T follicular helper cell (primary cell): Measurements from ENCODE around the gene PLXNC1.

Source experiments
- DNase-seq: peaks from one replicate; pipeline ENCODE4 v3.0.0-alpha.2; 2020; ENCODE audit warnings: low read depth

The PLXNC1 gene

DNA sequence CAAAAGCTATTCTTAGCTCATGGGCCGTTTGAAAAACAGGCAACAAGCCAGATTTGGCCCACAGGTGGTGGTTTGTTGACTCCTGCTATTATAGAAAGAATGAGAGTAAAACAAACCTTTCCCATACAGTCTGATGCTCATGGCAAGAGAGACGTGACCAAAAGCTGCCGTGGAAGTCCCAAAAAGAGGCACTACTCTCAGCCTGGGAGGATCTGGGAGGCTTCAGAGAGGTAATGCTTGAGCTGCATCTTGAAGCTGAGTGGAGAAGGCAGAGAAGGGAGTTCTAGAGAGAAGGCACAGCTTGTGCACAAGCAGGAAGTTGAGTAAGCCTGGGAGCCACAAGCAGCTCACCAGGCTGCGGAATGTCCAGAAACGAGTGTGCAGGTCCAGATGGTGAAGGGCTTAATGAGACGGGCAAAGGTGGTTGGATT lies 9.6 kb downstream of the PLXNC1 start:
- no peak for DNase-seq

DNA sequence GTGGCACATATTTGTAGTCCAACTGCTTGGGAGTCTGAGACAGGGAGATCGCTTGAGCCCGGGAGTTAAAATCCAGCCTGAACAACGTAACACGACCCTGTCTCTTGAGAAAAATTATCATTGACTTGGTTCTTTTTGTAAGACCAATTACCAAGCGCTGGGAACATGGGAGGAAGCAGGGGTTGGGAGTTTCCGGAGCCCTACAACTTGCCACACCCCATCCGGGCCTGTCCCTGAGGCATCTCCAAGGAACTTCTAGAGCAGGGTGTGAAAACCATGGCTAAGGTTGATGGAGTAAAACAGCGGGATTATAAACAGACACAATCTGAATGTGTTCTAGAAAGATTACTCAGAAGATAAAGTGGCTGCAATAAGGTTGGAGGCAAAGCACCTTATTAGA lies 10.3 kb downstream of the PLXNC1 start:
- no peak for DNase-seq

DNA sequence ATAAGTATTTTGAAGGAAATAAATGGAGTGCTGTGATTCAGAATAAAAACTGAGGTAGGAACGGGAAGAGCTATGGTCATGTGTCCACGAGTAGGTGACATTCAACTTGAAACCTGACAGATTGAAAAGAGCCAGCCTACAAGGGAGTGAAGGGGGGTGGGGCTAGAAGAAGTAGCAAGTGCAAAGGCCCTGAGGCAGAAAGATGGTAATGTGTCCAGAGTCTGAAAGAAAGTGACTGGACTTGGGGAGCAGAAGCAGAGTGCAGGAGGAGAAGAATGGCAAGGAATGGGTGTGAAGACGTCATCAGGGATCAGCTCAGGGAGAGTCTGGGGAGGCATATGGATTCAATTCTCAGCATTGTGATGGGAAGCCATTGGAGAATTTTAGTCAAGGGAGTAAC lies 13.7 kb downstream of the PLXNC1 start:
- DNase-seq = no peak

DNA sequence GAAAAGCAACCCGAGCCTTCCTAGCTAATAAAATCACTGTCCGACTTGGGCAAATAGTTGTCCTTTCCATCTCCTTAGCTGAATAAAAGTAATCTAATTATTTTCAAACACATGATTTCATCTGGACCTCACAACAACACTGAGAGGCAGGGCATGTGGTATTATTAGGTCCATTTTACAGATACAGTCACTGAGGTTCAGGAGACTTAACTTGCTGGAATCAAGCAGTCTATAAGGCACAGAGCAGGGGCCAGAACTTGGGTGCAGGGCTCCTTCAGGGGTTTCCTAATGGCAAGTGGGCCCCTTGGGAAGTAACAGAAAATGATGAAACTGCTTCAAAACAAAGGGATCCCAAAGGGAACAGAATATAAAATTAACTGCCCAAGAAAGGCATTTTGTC lies 15.5 kb downstream of the PLXNC1 start:
- DNase-seq = no peak

DNA sequence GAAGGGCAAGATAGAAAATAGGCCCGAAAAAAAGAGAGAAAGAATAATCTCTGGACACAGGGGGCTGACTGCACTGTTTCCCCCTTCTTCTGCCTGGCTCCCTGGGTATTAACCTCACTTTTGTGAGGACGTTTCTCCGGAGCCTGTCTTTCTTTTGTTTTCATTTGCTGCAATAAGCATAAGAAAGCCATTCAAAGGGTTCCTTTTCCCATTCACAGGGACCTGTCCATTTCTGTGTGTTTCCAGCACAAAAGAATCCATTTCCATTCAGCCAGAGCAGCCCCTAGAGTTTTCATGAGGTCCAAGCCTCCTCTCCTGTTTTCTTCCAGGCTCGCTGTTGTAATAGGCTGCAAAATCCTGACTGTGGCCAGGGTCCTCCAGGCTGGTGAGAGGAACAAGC lies 16.8 kb downstream of the PLXNC1 start:
- DNase-seq = no peak

DNA sequence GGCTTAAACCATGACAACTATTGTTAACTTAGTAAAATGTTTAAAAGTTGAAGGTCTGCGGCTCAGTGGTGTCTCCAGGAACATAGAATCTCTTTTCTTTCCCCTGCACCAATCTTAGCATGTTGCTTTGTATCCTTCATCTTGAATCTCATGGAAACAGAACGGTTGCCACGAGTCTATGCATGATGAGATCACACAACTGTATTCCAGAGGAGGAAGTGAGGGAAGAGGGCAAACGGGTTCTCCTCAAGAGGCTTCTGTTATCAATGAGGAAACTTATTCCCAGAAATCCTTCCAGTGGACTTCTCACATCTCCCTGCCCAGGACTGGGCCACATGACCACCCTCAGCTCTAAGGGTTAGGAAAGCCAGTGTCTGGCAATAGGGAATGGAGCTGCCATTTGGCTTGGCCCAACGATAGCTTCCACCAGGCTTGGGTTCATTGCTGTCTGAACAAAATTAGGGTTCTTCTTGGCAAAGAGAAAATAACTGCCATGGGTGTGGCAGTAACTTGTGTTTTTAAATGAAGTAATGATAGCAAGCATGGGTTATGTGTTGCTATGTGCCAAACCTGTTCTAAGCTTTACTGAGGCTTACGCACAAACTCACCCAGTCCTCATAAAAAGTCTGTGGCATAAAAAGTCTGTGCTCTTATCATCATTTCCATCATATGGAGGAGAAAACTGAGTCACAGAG lies 17.4 kb downstream of the PLXNC1 start:
- DNase-seq = no peak

DNA sequence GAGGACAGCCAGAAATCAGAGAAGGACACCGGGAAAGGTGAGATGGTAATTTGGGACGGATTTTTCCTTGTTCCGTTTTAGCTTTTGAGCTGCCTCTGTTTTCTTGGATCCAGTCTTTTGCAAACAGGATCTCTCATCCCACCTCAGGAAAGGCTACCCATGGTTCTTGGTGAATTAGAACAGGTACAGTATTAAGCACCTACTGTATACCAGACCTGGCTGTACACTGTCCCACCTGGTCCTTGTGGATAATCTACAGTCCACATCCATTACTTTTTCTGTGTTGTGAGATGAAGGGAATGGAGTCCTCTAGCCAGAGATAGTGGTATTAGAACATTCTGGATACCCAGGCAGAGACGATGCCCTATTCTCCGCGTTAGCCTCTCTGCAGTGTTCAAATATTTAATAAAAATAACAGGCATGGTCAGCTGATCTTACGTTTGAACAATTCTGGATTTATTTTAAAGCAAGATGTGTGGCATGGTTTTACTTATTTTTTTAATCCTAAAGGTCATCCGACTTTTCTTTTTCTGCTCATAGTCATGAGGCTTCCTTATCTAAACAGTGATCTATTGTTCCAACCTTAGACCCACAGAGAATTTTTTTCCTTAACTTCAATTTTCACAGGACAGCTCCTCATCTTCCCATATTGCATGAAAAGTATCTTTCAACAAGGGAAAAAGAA lies 18.8 kb downstream of the PLXNC1 start:
- no peak for DNase-seq

DNA sequence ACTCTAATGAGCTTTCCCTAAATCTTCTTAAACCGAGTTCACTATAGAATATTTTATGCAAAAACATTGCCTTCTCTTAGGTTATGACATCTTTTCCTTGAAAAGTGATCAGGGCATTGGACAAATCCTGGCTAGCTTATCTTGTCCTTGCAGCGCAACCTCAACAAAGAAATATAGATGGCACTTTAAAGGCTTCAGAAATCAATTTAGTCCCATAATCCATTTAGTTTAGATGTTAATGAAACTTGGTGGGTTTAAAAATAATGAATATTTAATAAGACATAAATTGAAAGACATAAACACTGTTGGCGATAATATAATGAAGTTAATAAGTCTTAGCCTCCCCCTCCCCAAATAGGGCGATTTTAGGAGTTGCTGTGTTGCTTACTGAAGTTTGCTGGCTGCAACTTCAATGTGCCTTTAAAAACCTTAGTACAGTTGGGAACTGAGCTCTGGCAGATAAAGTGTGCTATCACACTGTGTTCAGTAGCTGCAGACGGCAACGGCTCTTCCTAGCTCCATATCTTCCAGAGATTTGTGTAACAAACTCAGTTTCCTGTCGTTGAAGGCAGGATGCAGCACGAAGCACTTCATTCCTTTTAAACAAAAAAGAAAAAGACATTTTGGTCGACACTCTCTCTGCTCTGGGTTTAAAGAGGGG lies 19.5 kb downstream of the PLXNC1 start:
- no peak for DNase-seq

DNA sequence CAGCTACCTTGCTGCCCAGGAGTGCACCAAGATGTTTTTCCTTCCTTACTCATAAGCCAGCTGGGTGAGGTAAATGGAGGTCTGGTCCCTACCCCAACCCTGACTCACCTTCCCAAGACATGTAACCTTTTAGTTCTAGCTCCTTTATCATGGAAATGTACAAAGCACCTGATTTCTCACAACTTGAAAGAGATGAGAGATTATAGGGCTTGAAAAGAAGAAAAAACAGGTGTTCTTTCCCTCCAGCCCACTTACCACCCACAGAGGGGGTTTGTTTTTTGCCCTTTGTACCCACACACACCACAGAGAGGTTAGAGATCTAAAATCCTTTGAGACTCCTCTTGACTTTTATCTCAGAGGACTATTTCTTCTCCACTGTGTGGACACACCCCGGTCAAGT lies 21.1 kb downstream of the PLXNC1 start:
- no peak for DNase-seq

DNA sequence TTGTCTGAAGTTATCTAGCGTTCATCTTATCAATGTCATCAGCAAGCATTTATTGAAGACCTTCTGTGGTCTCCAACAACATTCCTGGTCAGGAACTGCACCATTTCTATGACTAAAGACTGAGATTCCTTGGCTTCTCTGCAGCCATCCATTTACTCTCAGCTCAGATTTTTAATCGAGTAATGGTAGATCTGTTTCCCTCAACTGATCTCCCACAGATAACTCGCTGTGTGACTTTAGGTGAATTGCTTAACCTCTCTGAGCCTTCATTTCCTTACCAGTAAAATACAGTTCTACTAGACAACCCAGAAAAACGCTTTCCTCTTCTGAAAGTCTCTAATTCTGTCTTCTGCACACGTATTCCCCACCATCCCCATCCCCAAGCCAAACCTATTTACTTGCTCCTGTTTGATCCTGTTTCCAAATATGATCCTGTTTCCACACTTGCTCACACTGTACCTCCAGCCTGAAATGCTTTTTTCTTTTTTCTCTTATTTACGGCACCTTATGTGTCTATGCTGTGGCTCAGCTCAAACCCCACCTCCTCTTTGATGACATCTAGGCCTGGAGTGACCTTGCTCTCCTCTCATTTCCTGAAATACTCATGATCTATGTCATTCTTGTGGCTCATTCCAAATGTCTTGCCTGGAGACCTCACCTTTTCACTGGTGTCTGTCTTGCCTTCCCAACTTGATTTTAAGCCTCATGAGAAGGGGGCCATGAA lies 21.8 kb downstream of the PLXNC1 start:
- no peak for DNase-seq

DNA sequence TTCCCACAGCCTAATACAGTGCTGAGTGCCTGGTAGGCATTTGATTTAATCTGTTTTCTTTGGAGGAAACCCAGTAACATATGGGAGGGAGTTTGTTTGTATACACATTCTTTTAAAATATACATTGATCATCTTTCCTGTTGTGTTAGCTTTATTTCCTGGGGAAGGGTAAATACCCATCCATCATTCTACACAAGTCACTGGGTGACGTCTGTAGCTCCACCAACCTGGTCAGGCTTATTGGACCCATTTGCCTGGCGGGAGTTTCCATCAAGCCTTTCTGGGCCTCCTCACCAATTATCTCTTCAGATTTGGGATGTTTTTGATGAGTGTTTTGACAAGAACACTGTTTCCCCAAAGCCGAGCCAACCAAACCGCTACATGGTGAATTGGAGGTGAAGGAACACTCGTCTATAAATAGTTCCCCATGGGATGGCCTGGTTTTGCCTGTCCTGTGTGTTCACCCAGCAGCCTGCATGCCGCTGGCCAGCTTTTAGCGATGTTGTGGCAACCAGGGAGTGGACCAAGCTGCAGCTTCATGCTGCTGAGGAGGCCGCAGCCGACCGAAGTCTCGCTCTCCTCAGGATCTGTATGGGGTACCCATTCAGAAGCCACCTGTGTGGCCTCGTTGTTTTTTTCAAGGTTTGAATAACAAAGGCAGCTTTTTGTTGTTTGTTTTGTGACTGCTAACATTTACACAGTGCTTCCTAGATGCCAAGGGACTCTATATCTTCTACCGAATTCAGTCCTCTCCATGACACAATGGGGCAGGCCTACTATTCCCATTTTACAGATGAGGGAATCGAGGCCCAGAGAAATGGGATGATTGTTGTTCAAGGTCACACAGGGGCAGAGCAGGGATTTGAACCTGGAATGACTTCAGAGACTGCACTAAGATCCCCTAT lies 22.6 kb downstream of the PLXNC1 start:
- no peak for DNase-seq

DNA sequence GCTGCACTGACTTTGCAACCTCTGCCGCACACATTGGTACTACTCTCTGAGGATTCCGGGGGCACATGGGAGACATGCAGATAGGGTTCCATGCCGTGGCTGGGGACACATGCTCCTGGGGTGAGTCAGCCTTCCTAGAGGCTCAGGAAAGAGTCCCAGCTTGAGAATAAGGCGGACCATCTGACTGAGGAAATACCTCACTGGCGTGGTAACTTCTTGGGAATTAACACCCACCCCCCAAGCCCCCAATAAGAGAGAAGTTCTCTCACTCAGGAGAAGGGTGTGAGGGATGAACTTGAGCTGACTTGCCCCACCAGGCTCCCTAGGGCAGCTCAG lies 23.2 kb downstream of the PLXNC1 start:
- DNase-seq = no peak

DNA sequence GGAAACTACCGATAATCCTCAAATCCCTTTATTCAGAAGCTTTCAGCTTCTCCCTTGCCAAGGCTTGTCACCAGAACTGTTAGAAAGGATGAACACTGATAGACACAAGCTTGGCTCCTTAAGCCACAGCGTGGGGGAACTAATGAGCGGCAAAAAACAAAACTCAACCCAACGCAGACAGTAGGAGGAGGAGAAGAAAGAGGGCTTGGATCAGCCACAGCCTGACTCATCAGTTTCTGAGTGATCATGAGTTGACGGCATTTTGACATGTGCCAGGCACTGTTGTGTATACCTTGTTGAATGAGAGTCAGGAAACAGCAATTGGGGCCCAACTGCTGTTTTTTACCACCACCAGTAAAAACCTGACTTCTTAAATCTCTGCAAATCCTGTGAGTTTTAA lies 23.7 kb downstream of the PLXNC1 start:
- no peak for DNase-seq

DNA sequence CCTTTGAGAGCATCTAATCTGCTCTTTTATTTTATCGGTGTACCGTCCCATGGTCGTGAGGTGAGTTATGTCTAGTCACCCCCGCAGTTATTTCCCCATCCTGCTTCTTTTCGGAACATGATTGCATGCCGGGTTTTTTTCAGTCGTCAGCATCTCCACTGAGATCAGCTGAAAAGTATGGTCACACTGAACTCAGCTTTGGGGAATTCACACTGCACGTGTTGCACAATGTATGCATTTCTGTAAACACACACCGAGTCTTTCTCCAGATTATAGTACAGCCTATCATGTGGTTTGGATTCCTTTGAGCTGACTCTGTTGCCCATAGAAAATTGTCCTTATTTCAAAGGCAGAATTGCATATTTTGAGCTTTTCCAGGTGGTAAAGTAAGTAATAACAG lies 24.6 kb downstream of the PLXNC1 start:
- DNase-seq = no peak

DNA sequence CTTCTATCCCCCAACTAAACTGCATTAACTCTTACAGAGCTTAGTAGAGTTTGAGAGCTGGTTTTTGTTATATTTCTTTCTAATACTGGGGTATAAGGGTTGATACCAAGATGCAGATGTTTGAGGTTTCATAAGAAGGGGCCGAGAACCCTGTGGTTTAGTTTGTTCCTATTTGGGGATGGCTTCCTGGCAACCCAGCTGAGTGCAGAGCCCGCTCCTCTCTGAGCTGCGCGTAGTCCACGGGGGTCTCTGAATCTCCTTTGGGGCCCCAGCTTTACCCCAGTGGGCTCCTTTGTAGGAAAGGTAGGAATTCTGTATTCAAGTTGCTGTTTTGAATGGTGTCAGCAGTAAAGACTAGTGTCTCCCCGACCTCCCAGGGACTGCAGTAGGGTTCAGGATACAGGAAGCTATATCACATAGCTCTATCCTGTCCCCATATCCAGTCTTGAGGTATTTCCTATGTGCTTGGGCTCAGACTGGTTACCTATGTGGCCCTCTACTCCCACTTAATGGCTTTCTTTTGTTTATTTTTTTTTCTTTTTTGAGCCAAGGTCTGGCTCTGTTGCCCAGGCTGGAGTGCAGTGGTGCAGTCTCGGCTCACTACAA lies 25.4 kb downstream of the PLXNC1 start:
- no peak for DNase-seq

DNA sequence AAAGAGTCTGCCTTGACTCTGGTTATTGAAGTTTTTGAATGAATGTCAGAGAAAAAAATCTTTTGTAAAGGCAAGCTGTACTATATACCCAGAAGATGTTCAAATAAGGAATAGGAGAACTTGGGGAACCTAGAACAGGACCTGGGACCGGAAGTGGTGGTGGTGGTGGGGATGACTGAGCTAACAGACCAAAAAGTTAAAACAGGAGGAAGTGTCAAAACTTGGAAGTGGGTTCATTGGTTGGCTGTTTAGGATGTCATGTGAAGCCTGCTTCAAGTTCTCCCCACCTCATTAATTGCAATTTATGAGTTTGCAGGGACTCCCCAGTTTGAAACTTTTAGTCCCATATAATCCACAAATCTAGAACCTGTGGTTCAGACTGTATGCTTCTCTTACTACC lies 26.2 kb downstream of the PLXNC1 start:
- DNase-seq = no peak

DNA sequence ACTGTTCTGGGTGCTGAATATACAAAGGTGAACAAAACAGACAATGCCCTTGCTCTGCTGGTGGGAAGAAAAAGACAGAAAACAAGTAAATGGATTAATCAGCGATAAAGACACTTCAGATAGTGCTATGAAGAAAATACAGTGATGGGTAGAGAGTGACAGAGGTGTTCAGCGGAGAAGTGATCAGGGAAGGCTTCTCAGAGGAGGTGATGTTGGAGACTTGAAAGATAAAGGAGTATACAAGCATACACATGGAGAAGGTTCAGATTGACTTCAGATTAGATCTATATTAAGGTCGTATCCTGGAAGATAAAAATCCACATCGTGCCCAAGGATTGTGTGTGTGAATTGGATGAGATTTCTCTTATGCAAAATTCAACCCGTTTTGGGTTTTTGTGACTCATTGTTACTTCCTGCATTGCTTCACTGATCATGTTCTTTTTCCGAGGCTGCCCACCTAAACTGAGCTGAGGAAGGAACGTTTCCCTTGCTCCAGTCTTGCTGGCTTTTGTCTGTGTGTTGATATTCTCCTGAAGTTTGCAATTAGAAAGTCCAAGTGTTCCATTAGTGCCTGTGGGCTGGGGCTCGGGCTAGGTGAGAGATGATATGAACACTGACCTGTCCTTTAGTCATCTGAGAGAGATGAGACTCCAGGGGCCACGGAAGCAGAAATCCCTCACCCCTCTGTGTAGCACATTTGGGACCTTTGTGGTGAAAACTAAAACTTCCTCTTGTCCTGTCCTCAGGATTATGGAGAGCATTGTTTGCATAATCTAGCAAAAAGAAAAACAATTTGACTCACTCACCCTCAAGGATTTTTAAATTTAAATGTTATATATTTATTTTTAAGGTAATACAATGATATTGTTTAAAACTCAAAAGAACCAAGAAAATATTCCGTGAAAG lies 27.6 kb downstream of the PLXNC1 start:
- DNase-seq = no peak

DNA sequence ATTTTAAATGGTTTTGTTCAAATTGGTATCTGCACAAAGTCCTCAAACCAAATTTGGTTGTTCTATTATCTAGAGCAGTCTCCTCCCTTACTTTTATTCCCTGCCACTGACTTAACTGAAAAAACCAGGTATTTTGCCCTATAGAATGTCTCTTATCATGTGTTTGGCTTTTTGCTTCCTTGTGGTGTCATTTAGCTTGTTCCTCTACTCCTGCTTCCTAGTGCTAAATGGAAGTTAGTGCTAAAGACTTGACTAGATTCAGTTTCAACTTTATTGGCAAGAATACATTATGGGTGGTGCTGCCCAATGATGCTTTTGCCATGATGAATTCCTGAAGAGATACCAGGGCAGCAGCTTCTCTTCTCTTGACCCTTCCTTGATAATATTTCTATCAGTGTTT lies 29.7 kb downstream of the PLXNC1 start:
- no peak for DNase-seq

DNA sequence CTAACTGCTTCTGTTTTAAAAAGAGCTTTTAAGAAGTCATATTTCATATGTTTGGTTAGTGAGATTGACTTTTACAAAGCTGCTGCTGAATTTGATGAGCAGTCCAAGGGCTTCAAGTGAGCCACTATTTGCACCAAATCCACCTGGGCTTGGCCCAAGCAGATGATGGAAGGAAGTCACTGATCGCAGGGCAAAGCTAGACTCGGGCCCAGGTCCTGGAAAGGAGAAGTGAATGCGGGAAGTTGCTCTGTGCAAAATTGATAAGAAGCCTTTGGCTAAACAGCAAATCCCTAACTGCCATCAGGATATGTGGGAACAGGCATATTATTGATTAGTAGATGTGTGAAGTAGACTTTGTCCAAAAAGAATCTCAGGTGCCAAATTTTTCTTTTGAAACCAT lies 30.5 kb downstream of the PLXNC1 start:
- no peak for DNase-seq

DNA sequence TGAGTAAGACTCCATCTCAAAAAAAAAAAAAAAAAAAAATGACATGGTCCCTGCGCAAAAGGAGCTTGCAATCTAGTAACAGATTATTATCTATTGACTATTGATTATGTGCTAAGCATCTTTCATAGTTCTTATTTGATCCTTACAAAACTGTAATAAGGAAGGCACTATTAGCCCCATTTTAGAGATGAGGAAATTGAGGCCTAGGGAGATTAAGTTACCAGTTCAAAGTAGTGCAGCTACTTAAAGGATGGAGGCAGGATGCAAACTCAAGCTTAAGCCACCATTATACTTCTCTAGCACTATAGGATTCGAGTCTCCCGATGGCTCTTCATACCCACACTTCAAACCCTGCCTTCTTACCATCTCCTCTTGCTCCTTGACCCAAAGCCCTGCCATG lies 31.3 kb downstream of the PLXNC1 start:
- no peak for DNase-seq
